ENCODE data around the gene KRTAP26-1.

KRTAP26-1 gene

DNA sequence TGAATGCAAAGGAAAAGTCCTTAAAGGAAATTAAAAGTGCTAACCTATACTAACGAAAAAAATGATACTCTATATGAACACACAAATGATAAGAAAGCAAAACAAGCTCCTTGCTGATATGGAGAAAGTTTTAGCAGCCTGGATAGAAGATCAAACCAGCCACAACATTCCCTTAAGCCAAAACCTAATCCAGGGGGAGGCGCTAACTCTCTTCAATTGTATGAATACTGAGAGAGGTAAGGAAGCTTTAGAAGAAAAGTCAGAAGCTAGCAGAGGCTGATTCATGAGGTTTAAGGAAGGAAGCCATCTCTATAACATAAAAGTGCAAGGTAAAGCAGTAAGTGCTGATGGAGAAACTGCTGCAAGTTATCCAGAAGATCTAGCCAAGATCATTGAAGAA, 24.9 kb upstream of the KRTAP26-1 start:
- Histone ChIP-seq H4K20me1 (ENCODE audit: insufficient read depth, low read length, poor library complexity, severe bottlenecking) (no peaks in the 10 kb centered on the region), H3K36me3 (ENCODE audit: insufficient read depth, low read length) (no peaks in the 10 kb centered on the region), H3K4me2 (ENCODE audit: low read depth, low read length, poor library complexity, severe bottlenecking) (no peak overlapping the region), H3F3A (ENCODE audit: low read depth) (no peaks in the 10 kb centered on the region), H3K9me3 (ENCODE audit: insufficient read depth, low read depth, low read length) (no peaks in the 10 kb centered on the region), H3K27me3 (ENCODE audit: insufficient read depth, low read length, poor library complexity, severe bottlenecking) (no peaks in the 10 kb centered on the region), H3K9ac (ENCODE audit: low read depth, low read length, poor library complexity, severe bottlenecking) (no peak overlapping the region), H3K9me2 (replicated peaks; ENCODE audit: low read depth, low read length) (no peaks in the 10 kb centered on the region), H2AFZ (ENCODE audit: low read length) (no peak overlapping the region), H3K4me1 (ENCODE audit: insufficient read depth, low read length, poor library complexity, severe bottlenecking) (no peaks in the 10 kb centered on the region), H3K4me3 (ENCODE audit: low read length, poor library complexity, severe bottlenecking) (no peak overlapping the region), H3K79me2 (ENCODE audit: insufficient read depth, low read length) (no peaks in the 10 kb centered on the region)
- no peak for TF ChIP-seq EZH2phosphoT487 (IDR thresholded peaks at IDR 0.05; ENCODE audit: borderline replicate concordance)
- TF ChIP-seq, protein P1, sequence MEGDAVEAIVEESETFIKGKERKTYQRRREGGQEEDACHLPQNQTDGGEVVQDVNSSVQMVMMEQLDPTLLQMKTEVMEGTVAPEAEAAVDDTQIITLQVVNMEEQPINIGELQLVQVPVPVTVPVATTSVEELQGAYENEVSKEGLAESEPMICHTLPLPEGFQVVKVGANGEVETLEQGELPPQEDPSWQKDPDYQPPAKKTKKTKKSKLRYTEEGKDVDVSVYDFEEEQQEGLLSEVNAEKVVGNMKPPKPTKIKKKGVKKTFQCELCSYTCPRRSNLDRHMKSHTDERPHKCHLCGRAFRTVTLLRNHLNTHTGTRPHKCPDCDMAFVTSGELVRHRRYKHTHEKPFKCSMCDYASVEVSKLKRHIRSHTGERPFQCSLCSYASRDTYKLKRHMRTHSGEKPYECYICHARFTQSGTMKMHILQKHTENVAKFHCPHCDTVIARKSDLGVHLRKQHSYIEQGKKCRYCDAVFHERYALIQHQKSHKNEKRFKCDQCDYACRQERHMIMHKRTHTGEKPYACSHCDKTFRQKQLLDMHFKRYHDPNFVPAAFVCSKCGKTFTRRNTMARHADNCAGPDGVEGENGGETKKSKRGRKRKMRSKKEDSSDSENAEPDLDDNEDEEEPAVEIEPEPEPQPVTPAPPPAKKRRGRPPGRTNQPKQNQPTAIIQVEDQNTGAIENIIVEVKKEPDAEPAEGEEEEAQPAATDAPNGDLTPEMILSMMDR (conservative IDR thresholded peaks at IDR 0.05; ENCODE audit: low read length) = no peak

DNA sequence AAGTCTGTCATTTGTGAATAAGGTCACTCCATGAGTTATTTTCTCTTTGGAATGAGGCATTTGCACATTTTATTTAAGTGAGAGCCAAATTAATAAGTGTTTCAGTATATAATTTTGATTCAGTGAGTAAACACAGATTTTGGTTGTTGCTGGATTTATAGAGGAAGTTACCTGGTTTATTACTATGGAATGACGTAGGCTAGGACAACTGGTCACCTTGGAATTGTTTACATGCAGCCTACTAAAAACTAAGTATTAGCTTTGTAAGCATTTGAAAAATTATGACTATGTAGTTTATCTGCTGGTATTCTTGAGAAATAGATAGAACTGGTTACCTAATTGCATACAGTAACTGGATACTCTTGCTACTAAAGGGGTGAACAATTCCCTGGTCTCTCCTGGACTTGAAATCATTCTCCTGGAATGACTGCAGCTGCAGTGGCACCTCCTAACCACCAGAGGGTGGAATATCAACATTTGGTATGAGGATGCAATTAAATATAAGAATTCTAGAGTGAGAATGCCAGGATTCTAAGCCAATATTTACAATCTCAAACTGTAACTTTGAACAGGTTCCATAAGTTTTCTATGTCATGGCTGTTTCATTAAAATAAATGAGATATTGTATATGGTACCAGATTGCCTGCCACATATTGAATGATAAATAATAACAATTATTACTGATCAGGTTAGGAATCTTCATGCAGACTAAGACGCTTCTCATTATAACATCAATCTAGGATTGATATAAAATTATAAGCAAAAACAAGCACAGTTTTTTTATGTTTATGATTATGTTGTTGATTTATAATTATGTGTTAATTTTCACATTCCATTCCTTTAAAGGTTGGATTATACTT, 20.8 kb upstream of the KRTAP26-1 start:
- TF ChIP-seq, protein P1 (conservative IDR thresholded peaks at IDR 0.05; ENCODE audit: low read length) = peak; percentile 86
- no peak for TF ChIP-seq EZH2phosphoT487 (IDR thresholded peaks at IDR 0.05; ENCODE audit: borderline replicate concordance)
- H3K4me1 ChIP-seq (ENCODE audit: insufficient read depth, low read length, poor library complexity, severe bottlenecking) = no peaks in the 10 kb centered on the region
- no peak overlapping the region for H2AFZ ChIP-seq (ENCODE audit: low read length)
- H3K27me3 ChIP-seq (ENCODE audit: insufficient read depth, low read length, poor library complexity, severe bottlenecking) = no peaks in the 10 kb centered on the region
- no peaks in the 10 kb centered on the region for H4K20me1 ChIP-seq (ENCODE audit: insufficient read depth, low read length, poor library complexity, severe bottlenecking)
- H3K4me2 ChIP-seq (ENCODE audit: low read depth, low read length, poor library complexity, severe bottlenecking) = no peak overlapping the region
- H3K4me3 ChIP-seq (ENCODE audit: low read length, poor library complexity, severe bottlenecking) = no peak overlapping the region
- no peaks in the 10 kb centered on the region for H3F3A ChIP-seq (ENCODE audit: low read depth)
- H3K9ac ChIP-seq (ENCODE audit: low read depth, low read length, poor library complexity, severe bottlenecking) = no peak overlapping the region
- H3K36me3 ChIP-seq (ENCODE audit: insufficient read depth, low read length) = no peaks in the 10 kb centered on the region
- H3K9me2 ChIP-seq (replicated peaks; ENCODE audit: low read depth, low read length) = no peaks in the 10 kb centered on the region
- no peaks in the 10 kb centered on the region for H3K79me2 ChIP-seq (ENCODE audit: insufficient read depth, low read length)
- no peaks in the 10 kb centered on the region for H3K9me3 ChIP-seq (ENCODE audit: insufficient read depth, low read depth, low read length)

DNA sequence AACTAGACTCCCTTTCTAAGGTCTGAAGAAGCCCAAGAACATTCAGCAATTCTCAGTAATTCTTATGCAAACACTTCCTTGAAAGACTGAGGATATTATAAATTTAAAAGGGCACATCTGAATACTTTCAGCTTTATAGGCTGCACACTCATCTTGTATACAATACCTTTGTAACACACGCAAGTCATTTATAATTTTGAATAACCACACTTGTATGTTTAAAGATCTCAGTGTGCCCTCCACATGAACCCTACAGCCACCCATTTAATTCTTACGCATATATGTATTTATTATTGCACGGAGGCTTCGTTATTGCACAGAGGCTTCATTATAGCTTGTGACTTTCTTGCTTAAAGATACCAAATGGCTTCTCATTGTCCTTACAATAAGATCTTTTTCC, 18.6 kb upstream of the KRTAP26-1 start:
- TF ChIP-seq, protein P1 (conservative IDR thresholded peaks at IDR 0.05; ENCODE audit: low read length) = no peak
- TF ChIP-seq EZH2phosphoT487 (IDR thresholded peaks at IDR 0.05; ENCODE audit: borderline replicate concordance) = no peak
- Histone ChIP-seq H3K27me3 (ENCODE audit: insufficient read depth, low read length, poor library complexity, severe bottlenecking) (no peaks in the 10 kb centered on the region), H4K20me1 (ENCODE audit: insufficient read depth, low read length, poor library complexity, severe bottlenecking) (no peaks in the 10 kb centered on the region)

More for the DNA sequence above, 18.6 kb upstream of the KRTAP26-1 start:
- Histone ChIP-seq H3K79me2 (ENCODE audit: insufficient read depth, low read length) (no peaks in the 10 kb centered on the region), H3K9me3 (ENCODE audit: insufficient read depth, low read depth, low read length) (no peaks in the 10 kb centered on the region), H3K9me2 (replicated peaks; ENCODE audit: low read depth, low read length) (no peaks in the 10 kb centered on the region), H3F3A (ENCODE audit: low read depth) (no peaks in the 10 kb centered on the region), H3K36me3 (ENCODE audit: insufficient read depth, low read length) (no peaks in the 10 kb centered on the region), H3K4me3 (ENCODE audit: low read length, poor library complexity, severe bottlenecking) (no peak overlapping the region), H3K4me1 (ENCODE audit: insufficient read depth, low read length, poor library complexity, severe bottlenecking) (no peaks in the 10 kb centered on the region), H3K4me2 (ENCODE audit: low read depth, low read length, poor library complexity, severe bottlenecking) (no peak overlapping the region), H2AFZ (ENCODE audit: low read length) (no peak overlapping the region), H3K9ac (ENCODE audit: low read depth, low read length, poor library complexity, severe bottlenecking) (no peak overlapping the region)
